Keratinocyte (primary cell): Measurements from ENCODE around the gene NSUN4.

ENCODE experiments used
- EZH2 ChIP-seq: IDR thresholded peaks from one replicate; pipeline ENCODE4 v1.6.1; 2012; ENCODE audit warnings: inconsistent platforms, mild to moderate bottlenecking, low read length, moderate library complexity
- TF ChIP-seq, protein P1 (sequence below), 3 experiments: IDR thresholded peaks in 1 of 3; conservative IDR thresholded peaks in 1 of 3; optimal IDR thresholded peaks in 1 of 3; 2 replicates in 2 of 3; 3 replicates in 1 of 3; pipeline versions ENCODE3 to v1.5.1; 2011; ENCODE audit warnings: low read length in 3 of 3, mild to moderate bottlenecking in 3 of 3, moderate library complexity in 2 of 3, control low read depth in 1 of 3, inconsistent platforms in 1 of 3; ENCODE audit not compliant: insufficient read depth in 2 of 3; ENCODE audit errors: extremely low read depth in 1 of 3

DNA sequence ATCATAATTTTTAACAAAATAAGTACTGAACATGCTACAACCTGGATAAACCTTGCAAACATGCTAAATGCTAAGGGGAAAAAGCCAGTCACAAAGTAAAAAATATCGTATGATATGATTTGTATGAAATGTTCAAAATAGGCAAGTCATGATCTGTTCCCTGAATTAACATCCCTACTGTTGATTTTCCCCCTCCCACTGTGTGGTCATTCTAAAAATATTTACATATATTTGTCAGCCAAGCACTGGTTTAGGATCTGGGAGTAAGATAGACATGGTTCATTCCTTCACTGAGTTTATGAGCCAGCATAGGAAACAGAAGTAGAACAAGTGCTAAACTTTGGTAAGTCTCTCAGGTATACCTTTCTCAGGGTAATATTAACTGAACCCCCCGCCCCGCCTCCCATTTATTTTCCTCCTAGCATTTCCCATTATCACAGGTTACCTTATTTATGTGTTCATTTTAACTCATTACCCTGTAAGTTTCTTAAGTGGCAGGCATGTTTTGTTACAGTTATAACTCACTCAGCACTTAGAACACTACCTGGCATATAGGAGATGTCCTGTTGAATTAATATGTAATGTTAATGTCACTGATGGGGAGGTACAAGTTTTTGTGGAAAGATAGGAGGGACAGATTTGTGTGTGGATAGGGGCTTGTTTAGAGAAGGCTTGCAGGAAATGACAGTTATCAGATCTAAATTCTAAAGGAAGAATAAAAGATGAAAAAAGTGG is 24.8 kb upstream of the NSUN4 start:
- TF ChIP-seq, protein P1, sequence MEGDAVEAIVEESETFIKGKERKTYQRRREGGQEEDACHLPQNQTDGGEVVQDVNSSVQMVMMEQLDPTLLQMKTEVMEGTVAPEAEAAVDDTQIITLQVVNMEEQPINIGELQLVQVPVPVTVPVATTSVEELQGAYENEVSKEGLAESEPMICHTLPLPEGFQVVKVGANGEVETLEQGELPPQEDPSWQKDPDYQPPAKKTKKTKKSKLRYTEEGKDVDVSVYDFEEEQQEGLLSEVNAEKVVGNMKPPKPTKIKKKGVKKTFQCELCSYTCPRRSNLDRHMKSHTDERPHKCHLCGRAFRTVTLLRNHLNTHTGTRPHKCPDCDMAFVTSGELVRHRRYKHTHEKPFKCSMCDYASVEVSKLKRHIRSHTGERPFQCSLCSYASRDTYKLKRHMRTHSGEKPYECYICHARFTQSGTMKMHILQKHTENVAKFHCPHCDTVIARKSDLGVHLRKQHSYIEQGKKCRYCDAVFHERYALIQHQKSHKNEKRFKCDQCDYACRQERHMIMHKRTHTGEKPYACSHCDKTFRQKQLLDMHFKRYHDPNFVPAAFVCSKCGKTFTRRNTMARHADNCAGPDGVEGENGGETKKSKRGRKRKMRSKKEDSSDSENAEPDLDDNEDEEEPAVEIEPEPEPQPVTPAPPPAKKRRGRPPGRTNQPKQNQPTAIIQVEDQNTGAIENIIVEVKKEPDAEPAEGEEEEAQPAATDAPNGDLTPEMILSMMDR (optimal IDR thresholded peaks at IDR 0.05 in 1 of 3, IDR thresholded peaks at IDR 0.05 in 1 of 3, conservative IDR thresholded peaks at IDR 0.05 in 1 of 3; ENCODE audit: extremely low read depth in 1 of 3, insufficient read depth in 2 of 3, low read length in 3 of 3) = no peak
- no peak for TF ChIP-seq EZH2
